Retinal pigment epithelial cell (primary cell): Measurements from ENCODE around the gene ERICH2.

Experiments used
- DNase-seq: peaks from one replicate; pipeline ENCODE4 v3.0.0-alpha.2; 2010; ENCODE audit warnings: low read depth
- H3K4me3 ChIP-seq: 2 replicates; pipeline ENCODE4 v1.5.1; 2011; ENCODE audit warnings: mild to moderate bottlenecking, low read length, control low read depth, moderate library complexity
- CTCF ChIP-seq: conservative IDR thresholded peaks from 2 replicates; pipeline ENCODE4 v1.5.1; 2011; ENCODE audit warnings: low read depth, low read length, control low read depth, inconsistent platforms

ERICH2 gene

GRCh38 chr2:170821531-170822289 lies 51.5 kb downstream of the ERICH2 start:
- H3K4me3 ChIP-seq = no peak overlapping the region
- no peak for TF ChIP-seq CTCF
- no peak for DNase-seq

GRCh38 chr2:170822290-170823087 lies 52.3 kb downstream of the ERICH2 start:
- DNase-seq = no peak
- peak; percentile 55 for TF ChIP-seq CTCF
- H3K4me3 ChIP-seq = peak overlapping the region; percentile 29

- no peak for TF ChIP-seq CTCF
- H3K4me3 ChIP-seq = peak overlapping the region; percentile 29
Observed at GRCh38 chr2:170823088-170823897, 53.1 kb downstream of the ERICH2 start.

GRCh38 chr2:170823898-170824215 lies 53.7 kb downstream of the ERICH2 start:
- no peak for TF ChIP-seq CTCF
- H3K4me3 ChIP-seq = no peak overlapping the region
- no peak for DNase-seq

More at GRCh38 chr2:170823088-170823897, 53.1 kb downstream of the ERICH2 start:
- DNase-seq = no peak

GRCh38 chr2:170824526-170825015 lies 54.4 kb downstream of the ERICH2 start:
- no peak for DNase-seq
- H3K4me3 ChIP-seq = no peak overlapping the region
- no peak for TF ChIP-seq CTCF

- TF ChIP-seq CTCF = no peak
- DNase-seq = no peak
- no peak overlapping the region for H3K4me3 ChIP-seq
Observed at GRCh38 chr2:170827841-170828532, 57.8 kb downstream of the ERICH2 start.
